Measurements from ENCODE around the gene GRIA4.

Gene GRIA4

GRCh38 chr11:105603156-105603555, 6.7 kb upstream of the GRIA4 start:
- H3K27ac ChIP-seq (ENCODE audit: insufficient read depth, low read depth, low read length, poor library complexity, severe bottlenecking) = no peak overlapping the region
- no peaks in the 10 kb centered on the region for H3K4me1 ChIP-seq (ENCODE audit: control insufficient read depth, insufficient read depth, low read length)
- H3K4me3 ChIP-seq (ENCODE audit: insufficient read depth, low read depth, low read length) = no peak overlapping the region
- H3K27me3 ChIP-seq (ENCODE audit: control insufficient read depth, insufficient read depth, low read length, poor library complexity, severe bottlenecking) = no peaks in the 10 kb centered on the region
- H3K9me3 ChIP-seq (ENCODE audit: control insufficient read depth, low read length) = no peaks in the 10 kb centered on the region
- H3K36me3 ChIP-seq (ENCODE audit: control insufficient read depth, insufficient read depth, low read length) = no peaks in the 10 kb centered on the region

- Histone ChIP-seq H3K36me3 (ENCODE audit: control insufficient read depth, insufficient read depth, low read length) (no peaks in the 10 kb centered on the region), H3K27ac (ENCODE audit: insufficient read depth, low read depth, low read length, poor library complexity, severe bottlenecking) (no peak overlapping the region), H3K9me3 (ENCODE audit: control insufficient read depth, low read length) (no peaks in the 10 kb centered on the region), H3K4me3 (ENCODE audit: insufficient read depth, low read depth, low read length) (no peak overlapping the region), H3K4me1 (ENCODE audit: control insufficient read depth, insufficient read depth, low read length) (peaks cover 2% of the 10 kb centered on the region), H3K27me3 (ENCODE audit: control insufficient read depth, insufficient read depth, low read length, poor library complexity, severe bottlenecking) (peaks cover 37% of the 10 kb centered on the region)
- 17 to 18% methylated on average over 7 of the region's 7 CpGs for WGBS, 2 experiments
Observed at GRCh38 chr11:105609341-105609781, 512 bp upstream of the GRIA4 start.

GRCh38 chr11:105610871-105611571, 1.1 kb downstream of the GRIA4 start:
- Histone ChIP-seq H3K27me3 (ENCODE audit: control insufficient read depth, insufficient read depth, low read length, poor library complexity, severe bottlenecking) (peaks cover 37% of the 10 kb centered on the region), H3K4me3 (ENCODE audit: insufficient read depth, low read depth, low read length) (peak overlapping the region; percentile 53), H3K9me3 (ENCODE audit: control insufficient read depth, low read length) (no peaks in the 10 kb centered on the region), H3K36me3 (ENCODE audit: control insufficient read depth, insufficient read depth, low read length) (no peaks in the 10 kb centered on the region), H3K27ac (ENCODE audit: insufficient read depth, low read depth, low read length, poor library complexity, severe bottlenecking) (no peak overlapping the region), H3K4me1 (ENCODE audit: control insufficient read depth, insufficient read depth, low read length) (peaks cover 2% of the 10 kb centered on the region)
- 1 to 2% methylated on average over 17 of the region's 21 CpGs for WGBS, 2 experiments

- 26 to 31% methylated on average over 11 to 12 of the region's 12 CpGs for WGBS, 2 experiments
Observed at GRCh38 chr11:105611572-105612441, 1.9 kb downstream of the GRIA4 start.

GRCh38 chr11:105612771-105613170, 2.9 kb downstream of the GRIA4 start:
- H3K27ac ChIP-seq (ENCODE audit: insufficient read depth, low read depth, low read length, poor library complexity, severe bottlenecking) = no peak overlapping the region
- H3K27me3 ChIP-seq (ENCODE audit: control insufficient read depth, insufficient read depth, low read length, poor library complexity, severe bottlenecking) = peaks cover 37% of the 10 kb centered on the region

More at GRCh38 chr11:105611572-105612441, 1.9 kb downstream of the GRIA4 start:
- H3K4me1 ChIP-seq (ENCODE audit: control insufficient read depth, insufficient read depth, low read length) = peaks cover 2% of the 10 kb centered on the region
- H3K36me3 ChIP-seq (ENCODE audit: control insufficient read depth, insufficient read depth, low read length) = no peaks in the 10 kb centered on the region
- no peaks in the 10 kb centered on the region for H3K9me3 ChIP-seq (ENCODE audit: control insufficient read depth, low read length)
- no peak overlapping the region for H3K27ac ChIP-seq (ENCODE audit: insufficient read depth, low read depth, low read length, poor library complexity, severe bottlenecking)
- H3K27me3 ChIP-seq (ENCODE audit: control insufficient read depth, insufficient read depth, low read length, poor library complexity, severe bottlenecking) = peaks cover 37% of the 10 kb centered on the region
- peak overlapping the region; percentile 53 for H3K4me3 ChIP-seq (ENCODE audit: insufficient read depth, low read depth, low read length)

GRCh38 chr11:105613183-105613582, 3.3 kb downstream of the GRIA4 start:
- Histone ChIP-seq H3K4me1 (ENCODE audit: control insufficient read depth, insufficient read depth, low read length) (peaks cover 2% of the 10 kb centered on the region), H3K36me3 (ENCODE audit: control insufficient read depth, insufficient read depth, low read length) (no peaks in the 10 kb centered on the region), H3K4me3 (ENCODE audit: insufficient read depth, low read depth, low read length) (no peak overlapping the region), H3K9me3 (ENCODE audit: control insufficient read depth, low read length) (no peaks in the 10 kb centered on the region), H3K27me3 (ENCODE audit: control insufficient read depth, insufficient read depth, low read length, poor library complexity, severe bottlenecking) (peaks cover 37% of the 10 kb centered on the region), H3K27ac (ENCODE audit: insufficient read depth, low read depth, low read length, poor library complexity, severe bottlenecking) (no peak overlapping the region)

More at GRCh38 chr11:105612771-105613170, 2.9 kb downstream of the GRIA4 start:
- Histone ChIP-seq H3K9me3 (ENCODE audit: control insufficient read depth, low read length) (no peaks in the 10 kb centered on the region), H3K4me3 (ENCODE audit: insufficient read depth, low read depth, low read length) (no peak overlapping the region), H3K36me3 (ENCODE audit: control insufficient read depth, insufficient read depth, low read length) (no peaks in the 10 kb centered on the region), H3K4me1 (ENCODE audit: control insufficient read depth, insufficient read depth, low read length) (peaks cover 2% of the 10 kb centered on the region)
- 72 to 77% methylated on average over 3 to 4 of the region's 4 CpGs for WGBS, 2 experiments

GRCh38 chr11:105618343-105618955, 8.6 kb downstream of the GRIA4 start:
- Histone ChIP-seq H3K36me3 (ENCODE audit: control insufficient read depth, insufficient read depth, low read length) (no peaks in the 10 kb centered on the region), H3K4me1 (ENCODE audit: control insufficient read depth, insufficient read depth, low read length) (no peaks in the 10 kb centered on the region)

GRCh38 chr11:105619556-105619955, 9.7 kb downstream of the GRIA4 start:
- H3K4me1 ChIP-seq (ENCODE audit: control insufficient read depth, insufficient read depth, low read length) = no peaks in the 10 kb centered on the region
- H3K9me3 ChIP-seq (ENCODE audit: control insufficient read depth, low read length) = no peaks in the 10 kb centered on the region
- H3K4me3 ChIP-seq (ENCODE audit: insufficient read depth, low read depth, low read length) = no peak overlapping the region
- no peaks in the 10 kb centered on the region for H3K27me3 ChIP-seq (ENCODE audit: control insufficient read depth, insufficient read depth, low read length, poor library complexity, severe bottlenecking)
- no peaks in the 10 kb centered on the region for H3K36me3 ChIP-seq (ENCODE audit: control insufficient read depth, insufficient read depth, low read length)
- no peak overlapping the region for H3K27ac ChIP-seq (ENCODE audit: insufficient read depth, low read depth, low read length, poor library complexity, severe bottlenecking)

More at GRCh38 chr11:105618343-105618955, 8.6 kb downstream of the GRIA4 start:
- H3K27ac ChIP-seq (ENCODE audit: insufficient read depth, low read depth, low read length, poor library complexity, severe bottlenecking) = no peak overlapping the region
- no peak overlapping the region for H3K4me3 ChIP-seq (ENCODE audit: insufficient read depth, low read depth, low read length)
- WGBS, 2 experiments = 93 to 95% methylated on average over 2 of the region's 2 CpGs
- H3K9me3 ChIP-seq (ENCODE audit: control insufficient read depth, low read length) = no peaks in the 10 kb centered on the region
- H3K27me3 ChIP-seq (ENCODE audit: control insufficient read depth, insufficient read depth, low read length, poor library complexity, severe bottlenecking) = no peaks in the 10 kb centered on the region

GRCh38 chr11:105622016-105622415, 12.1 kb downstream of the GRIA4 start:
- no peaks in the 10 kb centered on the region for H3K27me3 ChIP-seq (ENCODE audit: control insufficient read depth, insufficient read depth, low read length, poor library complexity, severe bottlenecking)
- WGBS, 2 experiments = 83 to 91% methylated on average over 1 to 2 of the region's 2 CpGs
- no peaks in the 10 kb centered on the region for H3K36me3 ChIP-seq (ENCODE audit: control insufficient read depth, insufficient read depth, low read length)
- H3K27ac ChIP-seq (ENCODE audit: insufficient read depth, low read depth, low read length, poor library complexity, severe bottlenecking) = no peak overlapping the region
- no peaks in the 10 kb centered on the region for H3K4me1 ChIP-seq (ENCODE audit: control insufficient read depth, insufficient read depth, low read length)
- H3K9me3 ChIP-seq (ENCODE audit: control insufficient read depth, low read length) = no peaks in the 10 kb centered on the region
- no peak overlapping the region for H3K4me3 ChIP-seq (ENCODE audit: insufficient read depth, low read depth, low read length)

GRCh38 chr11:105632316-105632715, 22.4 kb downstream of the GRIA4 start:
- Histone ChIP-seq H3K9me3 (ENCODE audit: control insufficient read depth, low read length) (no peaks in the 10 kb centered on the region), H3K4me1 (ENCODE audit: control insufficient read depth, insufficient read depth, low read length) (no peaks in the 10 kb centered on the region)

More at GRCh38 chr11:105632316-105632715, 22.4 kb downstream of the GRIA4 start:
- Histone ChIP-seq H3K36me3 (ENCODE audit: control insufficient read depth, insufficient read depth, low read length) (no peaks in the 10 kb centered on the region), H3K27ac (ENCODE audit: insufficient read depth, low read depth, low read length, poor library complexity, severe bottlenecking) (no peak overlapping the region), H3K27me3 (ENCODE audit: control insufficient read depth, insufficient read depth, low read length, poor library complexity, severe bottlenecking) (no peaks in the 10 kb centered on the region), H3K4me3 (ENCODE audit: insufficient read depth, low read depth, low read length) (no peak overlapping the region)

Measured in ectodermal cell (in vitro differentiated cells).